Mononuclear cell (primary cell): ENCODE measurements around the gene SMIM22. TPM values are rescaled to one million over a fixed set of nuclear protein-coding genes. Genes with fewer than 3 reads are reported as not detected.

Experiments
- total RNA-seq: library from RNA; depleted of rRNA; stranded (reverse); fragments of >200 nt; gene quantifications from one replicate; pipeline ENCODE4 v1.2.3, GENCODE V29; 2012

Gene SMIM22
- total RNA-seq, 1 donor, result not detected

Other genes starting within 250 kb of the SMIM22 start
- 0.42 TPM for gene C16orf96, start 239.0 kb upstream of the SMIM22 start, total RNA-seq
- 7.9 TPM for gene UBALD1, start 180.5 kb upstream of the SMIM22 start, total RNA-seq
- gene MGRN1, start 170.5 kb upstream of the SMIM22 start, total RNA-seq, result 40.8 TPM
- gene NUDT16L1, start 101.8 kb upstream of the SMIM22 start, total RNA-seq, result 28.0 TPM
- 3.8 TPM for gene ANKS3, start 61.1 kb upstream of the SMIM22 start, total RNA-seq
- gene DNAAF8, start 60.8 kb upstream of the SMIM22 start, total RNA-seq, result not detected
- 7.7 TPM for gene ZNF500, start 28.2 kb upstream of the SMIM22 start, total RNA-seq
- not detected for gene SEPTIN12, start 7.0 kb upstream of the SMIM22 start, total RNA-seq
- 19.3 TPM for gene ROGDI, start 7.3 kb downstream of the SMIM22 start, total RNA-seq
- gene GLYR1, start 51.9 kb downstream of the SMIM22 start, total RNA-seq, result 49.7 TPM
- 47.1 TPM for gene UBN1, start 52.1 kb downstream of the SMIM22 start, total RNA-seq
- gene PPL, start 141.8 kb downstream of the SMIM22 start, total RNA-seq, result not detected
- 1.6 TPM for gene SEC14L5, start 163.0 kb downstream of the SMIM22 start, total RNA-seq
- gene NAGPA, start 238.6 kb downstream of the SMIM22 start, total RNA-seq, result 29.6 TPM